RPMI8226 (cell line): Measurements from ENCODE around the gene TOP2B.
A peak's percentile ranks its signal among the peaks of the same experiment; 100 is the strongest.

Source experiments
- DNase-seq: peaks from one replicate; pipeline ENCODE4 v3.0.0-alpha.2; 2015

Gene TOP2B

GRCh38 chr3:25664812-25665314 is at the start of gene TOP2B:
Gene TOP2B (minus strand): TSS chr3:25664907. CDS start chr3:25664297, 610 bp downstream.
- peak; percentile 97 for DNase-seq

GRCh38 chr3:25713341-25713985 is 48.8 kb upstream of the TOP2B start:
- DNase-seq = no peak

DNA sequence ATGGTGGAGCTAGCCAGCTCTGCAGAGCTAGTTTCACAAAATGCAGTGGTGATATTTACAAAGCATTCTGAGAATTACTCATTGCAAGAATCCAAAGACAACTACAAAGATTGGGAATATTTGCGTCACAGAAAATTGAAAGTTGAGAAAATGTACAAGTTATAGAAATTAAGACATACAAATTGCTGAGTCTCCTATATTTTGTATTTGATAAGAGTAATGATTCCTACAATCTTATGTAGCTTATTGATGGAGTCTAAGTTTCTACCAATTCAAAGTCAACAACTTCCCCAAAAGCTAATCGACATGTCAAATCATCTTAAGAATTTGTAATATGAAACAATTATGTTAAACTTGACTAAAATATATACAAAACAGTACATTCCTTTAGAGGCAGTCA is 46.4 kb upstream of the TOP2B start:
- DNase-seq = no peak

- no peak for DNase-seq
These were observed 43.3 kb upstream of the TOP2B start for GRCh38 chr3:25708036-25708435.

- no peak for DNase-seq
These were observed 42.7 kb upstream of the TOP2B start for GRCh38 chr3:25707268-25707926.

DNA sequence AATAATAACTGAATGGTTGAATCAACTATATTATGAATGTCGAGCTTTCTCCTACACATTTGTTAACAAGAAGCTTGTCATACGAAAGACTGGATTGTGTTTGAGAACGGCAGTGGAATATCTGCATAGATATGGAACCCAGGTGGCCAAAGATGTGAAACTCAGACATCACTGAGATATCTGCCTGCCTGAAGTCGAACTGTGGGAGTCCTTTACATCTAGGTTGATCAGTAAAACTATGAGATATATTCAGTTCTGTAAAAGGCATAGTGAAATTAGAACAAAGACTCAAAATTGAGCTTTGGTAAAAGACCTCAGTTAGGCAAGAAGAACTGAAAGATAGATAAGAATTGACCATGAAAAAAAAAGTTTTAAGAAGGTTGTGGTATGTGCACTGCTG is 41.5 kb upstream of the TOP2B start:
- DNase-seq = no peak

GRCh38 chr3:25697553-25697952 is 32.8 kb upstream of the TOP2B start:
- no peak for DNase-seq

DNA sequence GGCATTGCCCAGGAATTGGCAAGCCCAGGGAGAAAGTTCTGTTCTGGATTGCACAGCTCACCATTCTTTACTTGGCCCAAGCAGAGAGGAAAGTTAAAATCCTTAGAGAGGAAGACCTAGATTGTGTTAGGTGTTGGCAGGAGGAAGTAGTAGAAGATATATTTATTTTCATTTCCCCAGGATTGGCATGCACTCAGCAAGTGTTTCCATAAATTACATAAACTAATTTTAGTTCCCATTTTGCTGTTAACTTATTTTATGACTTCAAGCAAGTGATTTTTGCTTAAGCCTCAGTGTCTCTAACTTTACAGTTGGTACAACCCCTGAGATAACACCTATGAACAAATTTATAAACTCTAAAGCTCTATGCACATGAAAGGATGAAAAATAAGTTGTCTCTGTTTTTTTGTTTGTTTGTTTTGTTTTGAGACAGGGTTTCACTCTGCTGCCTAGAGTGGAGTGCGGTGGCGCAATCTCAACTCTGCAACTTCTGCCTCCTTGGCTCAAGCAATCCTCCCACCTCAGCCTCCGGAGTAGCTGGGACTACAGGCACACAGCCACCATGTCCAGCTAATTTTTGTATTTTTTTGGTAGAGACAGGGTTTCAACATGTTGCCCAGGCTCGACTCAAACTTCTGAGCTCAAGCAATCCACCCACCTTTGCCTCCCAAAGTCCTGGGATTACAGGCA is 31.2 kb upstream of the TOP2B start:
- DNase-seq = no peak

DNA sequence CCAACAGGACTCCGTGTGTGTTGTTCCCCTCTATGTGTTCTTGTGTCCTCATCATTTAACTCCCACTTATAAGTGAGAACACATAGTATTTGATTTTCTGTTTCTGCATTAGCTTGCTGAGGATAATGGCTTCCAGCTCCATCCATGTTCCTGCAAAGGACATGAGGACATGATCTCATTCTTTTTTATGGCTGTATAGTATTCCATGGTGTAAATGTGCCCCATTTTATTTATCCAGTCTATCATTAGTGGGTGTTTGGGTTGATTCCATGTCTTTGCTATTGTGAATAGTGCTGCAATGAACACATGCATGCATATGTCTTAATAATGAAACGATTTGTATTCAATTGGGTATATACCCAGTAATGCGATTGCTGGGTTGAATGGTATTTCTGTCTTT is 28.5 kb upstream of the TOP2B start:
- no peak for DNase-seq

DNA sequence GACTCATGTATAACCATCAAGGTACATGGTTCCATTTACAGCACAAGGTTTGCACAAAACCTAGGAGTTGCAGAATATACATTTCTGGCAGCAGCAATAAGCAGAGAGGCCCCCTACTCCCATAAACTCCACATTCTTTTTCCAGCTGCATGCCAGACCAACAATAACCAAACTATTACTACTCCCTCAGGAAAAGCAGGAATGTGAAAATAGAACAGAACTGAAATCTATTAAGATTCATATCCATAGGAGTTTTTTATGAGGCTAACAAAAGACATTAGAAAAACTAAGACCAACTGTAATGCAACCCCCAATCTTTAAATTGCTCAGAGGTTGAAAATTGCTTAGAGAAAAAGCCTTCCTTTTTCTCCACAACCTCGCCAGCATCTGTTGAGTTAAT is 27.6 kb upstream of the TOP2B start:
- DNase-seq = no peak

- no peak for DNase-seq
These were observed 26.2 kb upstream of the TOP2B start for GRCh38 chr3:25690768-25691533.

DNA sequence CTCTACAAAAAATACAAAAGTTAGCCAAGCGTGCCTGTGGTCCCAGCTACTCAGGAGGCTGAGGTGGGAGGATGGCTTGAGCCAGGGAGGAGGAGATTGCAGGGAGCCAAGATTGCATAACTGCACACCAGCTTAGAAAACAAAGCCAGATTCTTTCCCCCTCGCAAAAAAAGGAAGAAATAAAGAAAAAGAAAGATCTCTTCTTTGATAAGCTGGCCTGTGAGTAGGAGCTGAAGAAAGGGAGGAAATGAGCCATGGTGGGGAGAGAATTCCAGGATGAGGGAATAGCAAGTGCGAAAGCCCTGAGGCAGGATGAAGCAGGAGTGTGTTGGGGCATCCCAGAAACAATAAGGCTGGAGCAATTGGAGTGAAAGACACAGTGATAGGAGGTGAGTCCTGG is 24.5 kb upstream of the TOP2B start:
- no peak for DNase-seq

DNA sequence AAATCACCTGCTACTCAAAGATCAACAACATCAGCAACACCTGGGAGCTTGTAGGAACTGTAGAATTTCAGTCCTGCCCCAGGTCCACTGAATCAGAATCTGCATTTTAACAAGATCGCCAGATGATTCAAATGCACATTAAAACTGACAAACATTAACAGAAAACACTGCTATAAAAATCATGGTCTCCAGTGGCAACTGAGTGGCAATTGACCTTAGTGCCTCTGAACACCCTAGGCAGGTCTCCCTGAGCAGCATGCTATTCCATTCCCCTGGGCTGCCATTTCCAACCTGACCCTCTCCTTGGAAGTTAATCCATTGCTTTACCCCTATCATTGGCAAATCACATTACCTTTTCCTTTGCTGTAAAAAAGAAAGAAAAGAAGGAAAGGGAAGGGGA is 23.0 kb upstream of the TOP2B start:
- no peak for DNase-seq

DNA sequence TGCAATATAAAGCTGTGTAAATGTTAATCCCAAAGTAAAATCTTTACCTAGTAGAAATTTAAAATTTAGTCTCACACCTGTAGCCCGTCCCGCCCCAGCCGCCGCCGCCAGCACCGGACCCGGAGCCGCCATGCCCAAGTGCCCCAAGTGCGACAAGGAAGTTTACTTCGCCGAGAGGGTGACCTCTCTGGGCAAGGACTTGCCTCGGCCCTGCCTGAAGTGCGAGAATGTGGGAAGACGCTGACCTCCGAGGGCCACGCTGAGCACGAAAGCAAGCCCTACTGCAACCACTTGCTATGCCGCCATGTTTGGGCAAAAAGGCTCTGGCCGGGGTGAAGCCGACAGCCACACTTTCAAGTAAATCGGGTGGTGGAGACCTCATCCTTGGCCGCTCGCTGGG is 22.1 kb upstream of the TOP2B start:
- DNase-seq = no peak

GRCh38 chr3:25683882-25684281 is 19.2 kb upstream of the TOP2B start:
- DNase-seq = no peak

- no peak for DNase-seq
These were observed 18.7 kb upstream of the TOP2B start for GRCh38 chr3:25683410-25683809.

- DNase-seq = no peak
These were observed 15.1 kb upstream of the TOP2B start for GRCh38 chr3:25679642-25680302.

DNA sequence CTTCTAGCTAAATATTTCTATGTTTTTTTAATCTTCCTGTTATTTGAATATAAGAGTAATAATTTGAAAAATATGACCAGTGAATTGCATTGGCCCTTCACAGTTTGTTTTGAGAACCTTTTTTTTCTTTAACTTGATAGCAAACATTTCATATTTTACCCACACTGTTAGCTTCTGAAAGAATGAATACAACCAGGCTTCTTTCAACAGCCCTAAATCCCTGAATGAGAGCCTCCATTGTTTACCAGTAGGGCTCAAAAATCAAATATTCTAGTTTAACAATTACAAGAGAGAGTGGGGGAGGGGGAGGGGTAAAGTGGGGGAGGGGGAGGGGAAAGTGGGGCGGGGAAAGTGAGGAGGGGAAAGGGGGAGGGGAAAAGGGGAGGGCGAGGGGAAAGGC is 14.5 kb upstream of the TOP2B start:
- no peak for DNase-seq

- DNase-seq = no peak
These were observed 13.9 kb upstream of the TOP2B start for GRCh38 chr3:25678581-25678980.

- no peak for DNase-seq
These were observed 12.4 kb upstream of the TOP2B start for GRCh38 chr3:25677121-25677520.

GRCh38 chr3:25674670-25675069 is 10.0 kb upstream of the TOP2B start:
- DNase-seq = no peak

- no peak for DNase-seq
These were observed 9.1 kb upstream of the TOP2B start for GRCh38 chr3:25673738-25674298.
